OCI-LY7 (cell line): ENCODE measurements around the gene CDADC1. TPM values are rescaled to one million over a fixed set of nuclear protein-coding genes. Genes with fewer than 3 reads are reported as not detected.

Source experiments
- BruUV-seq: library from RNA; stranded (reverse); fragments of 400-500 nt; replicated peaks from 2 replicates; lab custom pipeline; 2021; lab: Mats Ljungman, UMichigan
- CTCF ChIA-PET: fragments of 300-600 bp; sonication (Branson Sonifier 250); formaldehyde crosslinking; loops from one replicate; lab custom pipeline; 2022; ENCODE audit warnings: antibody characterized with exemption; ENCODE audit not compliant: unreplicated experiment; lab: Charles Lee
- POLR2A ChIA-PET: fragments of 300-600 bp; sonication (Branson Sonifier 250); formaldehyde crosslinking; loops from one replicate; lab custom pipeline; 2022; ENCODE audit warnings: antibody characterized with exemption; lab: Charles Lee
- DNase-seq: peaks from one replicate; pipeline ENCODE4 v3.0.0-alpha.2; 2015; ENCODE audit warnings: low spot score
- H2AFZ ChIP-seq: fragments of 200-600 bp; sonication (generic), shearing (Covaris generic); 2 replicates; pipeline ENCODE4 v1.6.1; 2014; ENCODE audit warnings: mild to moderate bottlenecking, antibody characterized with exemption, low read length, moderate library complexity
- H3K27ac ChIP-seq: fragments of 200-600 bp; sonication (generic); 2 replicates; pipeline ENCODE4 v1.5.1; 2014; ENCODE audit warnings: mixed run types, low read depth, mild to moderate bottlenecking, moderate library complexity, low read length, inconsistent platforms; ENCODE audit not compliant: poor library complexity, severe bottlenecking
- H3K36me3 ChIP-seq: fragments of 200-600 bp; sonication (generic); 2 replicates; pipeline ENCODE4 v1.6.1; 2014; ENCODE audit warnings: mild to moderate bottlenecking, antibody characterized with exemption, low read length, moderate library complexity, mixed read lengths; ENCODE audit not compliant: insufficient read depth
- H3K4me1 ChIP-seq: fragments of 200-600 bp; sonication (generic); 2 replicates; pipeline ENCODE4 v1.5.1; 2014; ENCODE audit warnings: mild to moderate bottlenecking, low read length; ENCODE audit not compliant: insufficient read depth, poor library complexity, severe bottlenecking
- H3K4me2 ChIP-seq: fragments of 200-600 bp; sonication (generic); 2 replicates; pipeline ENCODE4 v1.6.1; 2014; ENCODE audit warnings: mild to moderate bottlenecking, low read length
- H3K4me3 ChIP-seq: fragments of 200-600 bp; sonication (generic); 2 replicates; pipeline ENCODE4 v1.5.1; 2014; ENCODE audit warnings: mild to moderate bottlenecking, low read depth, low read length; ENCODE audit not compliant: poor library complexity, severe bottlenecking
- H3K79me2 ChIP-seq: fragments of 200-600 bp; sonication (generic); 2 replicates; pipeline ENCODE4 v1.6.1; 2016; ENCODE audit warnings: low read depth, mild to moderate bottlenecking, low read length, moderate library complexity, mixed read lengths; ENCODE audit not compliant: insufficient read depth
- H3K9me2 ChIP-seq: fragments of 200-600 bp; sonication (generic); 2 replicates; pipeline ENCODE4 v1.6.1; 2016; ENCODE audit warnings: mild to moderate bottlenecking, low read length, mixed read lengths; ENCODE audit not compliant: insufficient read depth
- H3K9me3 ChIP-seq: fragments of 200-600 bp; sonication (generic); 2 replicates; pipeline ENCODE4 v1.6.1; 2014; ENCODE audit warnings: mild to moderate bottlenecking, mixed run types, low read length, mixed read lengths
- H4K20me1 ChIP-seq: fragments of 200-600 bp; sonication (generic); 2 replicates; pipeline ENCODE4 v1.6.1; 2014; ENCODE audit warnings: mild to moderate bottlenecking, antibody characterized with exemption, low read length, moderate library complexity, mixed read lengths; ENCODE audit not compliant: insufficient read depth
- CTCF ChIP-seq: fragments of 200-600 bp; sonication (generic); conservative IDR thresholded peaks from 2 replicates; pipeline ENCODE4 v1.5.1; 2014; ENCODE audit warnings: mild to moderate bottlenecking, antibody characterized with exemption, low read length, moderate library complexity, mixed read lengths
- EZH2phosphoT487 ChIP-seq: fragments of 200-600 bp; sonication (generic); IDR thresholded peaks from 2 replicates; pipeline ENCODE4 v1.6.1; 2018; ENCODE audit warnings: low read depth, borderline replicate concordance, mild to moderate bottlenecking, mixed run types, antibody characterized with exemption, low read length, moderate library complexity, mixed read lengths
- intact Hi-C: fragments of 100-400 bp; cut with micrococcal nuclease; formaldehyde crosslinking; loops from one replicate; pipeline ENCODE4 v1.10.0; 2022; ENCODE audit not compliant: unreplicated experiment
- total RNA-seq, 2 experiments: library from RNA; depleted of rRNA in 1 of 2; stranded (reverse); fragments of >200 nt in 1 of 2; shearing (Covaris generic) in 1 of 2; gene quantifications; 2 replicates each; pipeline ENCODE4 v1.2.3, GENCODE V29; 2014 to 2022

CDADC1 gene
- total RNA-seq, 2 experiments from 2014 or later: 9.1 to 12.5 TPM

- no peak overlapping the region for H3K4me3 ChIP-seq
- TF ChIP-seq EZH2phosphoT487 (no peak), CTCF (no peak)
These were observed 57.3 kb downstream of the CDADC1 start for GRCh38 chr13:49304763-49305700.

GRCh38 chr13:49305792-49306425 lies 58.2 kb downstream of the CDADC1 start:
- Histone ChIP-seq H3K4me1 (peaks cover 49% of the 10 kb centered on the region), H3K36me3 (peaks cover 25% of the 10 kb centered on the region), H3K9me2 (no peaks in the 10 kb centered on the region), H4K20me1 (no peaks in the 10 kb centered on the region), H3K4me2 (peak overlapping the region; percentile 42), H3K4me3 (no peak overlapping the region), H2AFZ (no peak overlapping the region), H3K27ac (peak overlapping the region; percentile 14), H3K9me3 (no peaks in the 10 kb centered on the region), H3K79me2 (no peaks in the 10 kb centered on the region)
- TF ChIP-seq CTCF (no peak), EZH2phosphoT487 (no peak)
- DNase-seq: peak; percentile 64
- ChIA-PET POLR2A (interaction anchor here (1.0 to 1.2 kb wide), 3 partner anchors 9 to 11 kb away, joined by 3 to 6 read pairs (median 4); no protein-coding TSS in a partner anchor), CTCF (no interaction called here)
- BruUV-seq: no TSS peak
- intact Hi-C loops: no loop called here

More at GRCh38 chr13:49304763-49305700, 57.3 kb downstream of the CDADC1 start:
- peak overlapping the region; percentile 42 for H3K4me2 ChIP-seq
- no peaks in the 10 kb centered on the region for H3K79me2 ChIP-seq
- H4K20me1 ChIP-seq: no peaks in the 10 kb centered on the region
- no peaks in the 10 kb centered on the region for H3K9me3 ChIP-seq
- ChIA-PET POLR2A (interaction anchor here (0.8 to 1.2 kb wide), 3 partner anchors 8 to 108 kb away, joined by 3 to 4 read pairs (median 3); no protein-coding TSS in a partner anchor), CTCF (no interaction called here)
- peaks cover 16% of the 10 kb centered on the region for H3K36me3 ChIP-seq
- no peak for DNase-seq
- H3K4me1 ChIP-seq: peaks cover 51% of the 10 kb centered on the region
- no peak overlapping the region for H2AFZ ChIP-seq
- BruUV-seq: no TSS peak
- intact Hi-C loops: loop anchor here (5.0 kb wide), 1 partner anchor 487 kb away; the partner anchor contains the start of gene KPNA3
- no peak overlapping the region for H3K27ac ChIP-seq
- no peaks in the 10 kb centered on the region for H3K9me2 ChIP-seq
